Natural killer cell (primary cell): Measurements from ENCODE around the gene FAM131A. TPM values are rescaled to one million over a fixed set of nuclear protein-coding genes. Genes with fewer than 3 reads are reported as not detected.

Source experiments
- ATAC-seq, 3 donors: fragments of 150-1000 bp in 2 of 3; fragments of 200-7000 bp in 1 of 3; cut with Tn5 transposase; 1 replicate in 1 of 3; 2 replicates in 2 of 3; pipeline ENCODE4 v1.10.0; 2021; ENCODE audit warnings: mild to moderate bottlenecking in 2 of 3, moderate library complexity in 2 of 3
- DNase-seq, 2 donors: peaks; one replicate each; pipeline versions ENCODE4 v3.0.0 to v3.0.0-alpha.2; 2013 to 2021; ENCODE audit warnings: mixed read lengths in 1 of 2
- H3K27ac ChIP-seq: one replicate; pipeline ENCODE4 v1.5.1; 2013; ENCODE audit warnings: mild to moderate bottlenecking, low read length
- H3K27me3 ChIP-seq: one replicate; pipeline ENCODE4 v1.6.1; 2013; ENCODE audit warnings: low read length; ENCODE audit not compliant: control insufficient read depth, insufficient read depth
- H3K36me3 ChIP-seq: one replicate; pipeline ENCODE4 v1.6.1; 2013; ENCODE audit warnings: low read length; ENCODE audit not compliant: control insufficient read depth, insufficient read depth
- H3K4me1 ChIP-seq: one replicate; pipeline ENCODE4 v1.6.1; 2013; ENCODE audit warnings: low read length; ENCODE audit not compliant: control insufficient read depth, insufficient read depth
- H3K4me3 ChIP-seq: one replicate; pipeline ENCODE4 v1.5.1; 2013; ENCODE audit warnings: low read length
- H3K9me3 ChIP-seq: one replicate; pipeline ENCODE4 v1.6.1; 2013; ENCODE audit warnings: low read length; ENCODE audit not compliant: control insufficient read depth, insufficient read depth
- H3K27ac Mint-ChIP-seq, 2 donors: one replicate each; pipeline ENCODE4 v1.8.0; 2022; ENCODE audit warnings: mild to moderate bottlenecking in 2 of 2, mixed read lengths in 2 of 2, moderate library complexity in 1 of 2
- H3K27me3 Mint-ChIP-seq, 2 donors: one replicate each; pipeline ENCODE4 v1.8.0; 2022; ENCODE audit warnings: low read depth in 2 of 2, mixed read lengths in 2 of 2
- H3K36me3 Mint-ChIP-seq: one replicate; pipeline ENCODE4 v1.8.0; 2022; ENCODE audit warnings: mixed read lengths
- H3K4me1 Mint-ChIP-seq, 2 donors: one replicate each; pipeline ENCODE4 v1.8.0; 2022; ENCODE audit warnings: mixed read lengths in 2 of 2
- H3K4me3 Mint-ChIP-seq: one replicate; pipeline ENCODE4 v1.8.0; 2022; ENCODE audit warnings: mild to moderate bottlenecking, moderate library complexity, mixed read lengths
- H3K9me3 Mint-ChIP-seq, 2 donors: one replicate each; pipeline ENCODE4 v1.8.0; 2022; ENCODE audit warnings: mixed read lengths in 2 of 2
- WGBS: methylation state at CpG from one replicate; pipeline ENCODE4 v1.1.7; 2013; ENCODE audit warnings: missing lambda C conversion rate; ENCODE audit not compliant: insufficient coverage; 5-methylcytosine and 5-hydroxymethylcytosine counted together
- intact Hi-C: fragments of 100-400 bp; cut with micrococcal nuclease; formaldehyde crosslinking; loops from one replicate; pipeline ENCODE4 v1.14.2; 2022
- total RNA-seq, 4 donors: library from RNA; stranded (reverse); fragments of 120-200 nt in 1 of 4; gene quantifications; one replicate each; pipeline versions ENCODE4 v1.2.3 to v1.2.4, GENCODE V29; 2013 to 2022
- TF ChIP-seq, protein P1 (sequence below): fragments of 200-600 bp; IDR thresholded peaks from one replicate; pipeline ENCODE4 v1.8.0; 2022; ENCODE audit warnings: antibody characterized with exemption

FAM131A gene
- total RNA-seq, 3 donors from 2014 or later (not counting 1 experiment from before 2014, with no cell fraction given), result 6.9 to 8.8 (median 8.5) TPM

DNA sequence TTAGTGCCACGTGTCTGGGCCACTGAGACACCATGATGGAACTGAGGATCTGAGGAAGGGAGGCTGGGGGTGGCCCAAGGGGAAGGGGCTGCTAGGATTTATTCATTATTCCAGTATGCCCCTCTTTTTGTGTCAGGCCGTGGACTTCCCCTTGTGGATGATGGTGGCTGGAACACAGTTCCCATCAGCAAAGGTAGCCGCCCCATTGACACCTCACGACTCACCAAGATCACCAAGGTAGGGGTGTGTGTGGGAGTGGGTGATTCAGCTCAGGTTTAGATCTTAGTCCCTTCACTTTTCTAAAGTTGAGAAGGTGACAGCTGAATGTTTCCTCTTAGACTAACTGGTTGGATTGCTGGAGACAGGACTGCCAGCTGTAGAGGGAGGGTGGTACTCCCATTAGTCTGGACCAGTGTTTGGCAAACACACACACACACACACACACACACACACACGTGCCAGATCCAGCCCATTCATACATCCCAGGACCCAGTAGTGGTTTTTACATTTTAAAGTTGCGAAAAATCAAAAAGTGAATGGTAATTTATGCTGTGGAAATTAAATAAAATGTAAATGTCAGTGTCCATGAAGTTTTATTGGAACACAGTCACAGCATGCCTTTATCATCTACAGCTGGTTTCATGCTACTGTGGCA lies 11.6 kb upstream of the FAM131A start:
- no peaks in the 10 kb centered on the region for H3K27me3 Mint-ChIP-seq
- Histone ChIP-seq H3K9me3 (no peaks in the 10 kb centered on the region), H3K27me3 (no peaks in the 10 kb centered on the region), H3K27ac (no peak overlapping the region), H3K4me1 (no peaks in the 10 kb centered on the region), H3K4me3 (no peak overlapping the region), H3K36me3 (peaks cover 91% of the 10 kb centered on the region)
- 92% methylated on average over 5 of the region's 6 CpGs for WGBS
- intact Hi-C loops, result no loop called here
- H3K27ac Mint-ChIP-seq, result peak overlapping the region in 1 of 2 donors; percentile 47
- no peak overlapping the region for H3K4me3 Mint-ChIP-seq
- H3K36me3 Mint-ChIP-seq, result peaks cover 54% of the 10 kb centered on the region
- H3K4me1 Mint-ChIP-seq, result peaks cover 10 to 21% of the 10 kb centered on the region in 2 donors
- ATAC-seq, result no peak
- TF ChIP-seq, protein P1, sequence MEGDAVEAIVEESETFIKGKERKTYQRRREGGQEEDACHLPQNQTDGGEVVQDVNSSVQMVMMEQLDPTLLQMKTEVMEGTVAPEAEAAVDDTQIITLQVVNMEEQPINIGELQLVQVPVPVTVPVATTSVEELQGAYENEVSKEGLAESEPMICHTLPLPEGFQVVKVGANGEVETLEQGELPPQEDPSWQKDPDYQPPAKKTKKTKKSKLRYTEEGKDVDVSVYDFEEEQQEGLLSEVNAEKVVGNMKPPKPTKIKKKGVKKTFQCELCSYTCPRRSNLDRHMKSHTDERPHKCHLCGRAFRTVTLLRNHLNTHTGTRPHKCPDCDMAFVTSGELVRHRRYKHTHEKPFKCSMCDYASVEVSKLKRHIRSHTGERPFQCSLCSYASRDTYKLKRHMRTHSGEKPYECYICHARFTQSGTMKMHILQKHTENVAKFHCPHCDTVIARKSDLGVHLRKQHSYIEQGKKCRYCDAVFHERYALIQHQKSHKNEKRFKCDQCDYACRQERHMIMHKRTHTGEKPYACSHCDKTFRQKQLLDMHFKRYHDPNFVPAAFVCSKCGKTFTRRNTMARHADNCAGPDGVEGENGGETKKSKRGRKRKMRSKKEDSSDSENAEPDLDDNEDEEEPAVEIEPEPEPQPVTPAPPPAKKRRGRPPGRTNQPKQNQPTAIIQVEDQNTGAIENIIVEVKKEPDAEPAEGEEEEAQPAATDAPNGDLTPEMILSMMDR, result no peak
- no peaks in the 10 kb centered on the region for H3K9me3 Mint-ChIP-seq
- no peak for DNase-seq

- intact Hi-C loops, result no loop called here
- Histone ChIP-seq H3K27ac (no peak overlapping the region), H3K4me1 (no peaks in the 10 kb centered on the region), H3K4me3 (no peak overlapping the region), H3K9me3 (no peaks in the 10 kb centered on the region), H3K27me3 (no peaks in the 10 kb centered on the region), H3K36me3 (peaks cover 91% of the 10 kb centered on the region)
- Mint-ChIP-seq H3K27ac (peak overlapping the region in 1 of 2 donors; percentile 16), H3K9me3 (no peaks in the 10 kb centered on the region), H3K27me3 (no peaks in the 10 kb centered on the region), H3K4me3 (no peak overlapping the region), H3K36me3 (peaks cover 44% of the 10 kb centered on the region), H3K4me1 (peaks cover 10 to 11% of the 10 kb centered on the region in 2 donors)
- ATAC-seq (no peak), DNase-seq (no peak)
- TF ChIP-seq, protein P1, result no peak
- WGBS, result 98% methylated on average over 21 of the region's 21 CpGs
Observed at GRCh38 chr3:184327171-184327570, 10.2 kb upstream of the FAM131A start.

DNA sequence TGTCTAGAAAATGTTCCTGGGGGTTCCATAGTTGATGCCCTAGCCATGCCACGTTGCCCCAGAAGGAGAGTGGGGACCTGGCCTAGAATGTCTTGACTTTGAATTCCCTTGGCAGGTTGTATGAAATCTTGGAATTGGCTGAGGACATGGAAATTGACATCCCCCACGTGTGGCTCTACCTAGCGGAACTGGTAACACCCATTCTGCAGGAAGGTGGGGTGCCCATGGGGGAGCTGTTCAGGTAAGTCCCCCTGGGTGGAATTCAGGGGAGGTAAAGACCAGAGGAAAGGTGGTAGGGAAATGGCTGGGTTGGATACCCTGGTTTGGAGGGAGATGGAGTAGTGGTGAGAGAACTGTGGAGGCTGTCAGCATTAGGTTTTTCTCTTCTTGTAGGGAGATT lies 8.9 kb upstream of the FAM131A start:
- Mint-ChIP-seq H3K36me3 (peaks cover 43% of the 10 kb centered on the region), H3K9me3 (no peaks in the 10 kb centered on the region), H3K27me3 (no peaks in the 10 kb centered on the region), H3K4me1 (peaks cover 10 to 11% of the 10 kb centered on the region in 2 donors), H3K4me3 (no peak overlapping the region), H3K27ac (peak overlapping the region in 1 of 2 donors; percentile 56)
- ATAC-seq (no peak), DNase-seq (no peak)
- intact Hi-C loops, result no loop called here
- H3K4me1 ChIP-seq, result no peaks in the 10 kb centered on the region
- no peaks in the 10 kb centered on the region for H3K9me3 ChIP-seq
- H3K27me3 ChIP-seq, result no peaks in the 10 kb centered on the region
- no peak overlapping the region for H3K4me3 ChIP-seq
- WGBS, result 83% methylated on average over 3 of the region's 3 CpGs
- no peak overlapping the region for H3K27ac ChIP-seq
- H3K36me3 ChIP-seq, result peaks cover 91% of the 10 kb centered on the region
- TF ChIP-seq, protein P1, result no peak
